NOMO-1 (cell line): Measurements from ENCODE around the gene ADGRL3.

Experiments used
- DNase-seq, 2 experiments: peaks; one replicate each; lab custom pipeline; 2025; ENCODE audit not compliant: unreplicated experiment in 2 of 2; lab: John Stamatoyannopoulos, UW

ADGRL3 gene

DNA sequence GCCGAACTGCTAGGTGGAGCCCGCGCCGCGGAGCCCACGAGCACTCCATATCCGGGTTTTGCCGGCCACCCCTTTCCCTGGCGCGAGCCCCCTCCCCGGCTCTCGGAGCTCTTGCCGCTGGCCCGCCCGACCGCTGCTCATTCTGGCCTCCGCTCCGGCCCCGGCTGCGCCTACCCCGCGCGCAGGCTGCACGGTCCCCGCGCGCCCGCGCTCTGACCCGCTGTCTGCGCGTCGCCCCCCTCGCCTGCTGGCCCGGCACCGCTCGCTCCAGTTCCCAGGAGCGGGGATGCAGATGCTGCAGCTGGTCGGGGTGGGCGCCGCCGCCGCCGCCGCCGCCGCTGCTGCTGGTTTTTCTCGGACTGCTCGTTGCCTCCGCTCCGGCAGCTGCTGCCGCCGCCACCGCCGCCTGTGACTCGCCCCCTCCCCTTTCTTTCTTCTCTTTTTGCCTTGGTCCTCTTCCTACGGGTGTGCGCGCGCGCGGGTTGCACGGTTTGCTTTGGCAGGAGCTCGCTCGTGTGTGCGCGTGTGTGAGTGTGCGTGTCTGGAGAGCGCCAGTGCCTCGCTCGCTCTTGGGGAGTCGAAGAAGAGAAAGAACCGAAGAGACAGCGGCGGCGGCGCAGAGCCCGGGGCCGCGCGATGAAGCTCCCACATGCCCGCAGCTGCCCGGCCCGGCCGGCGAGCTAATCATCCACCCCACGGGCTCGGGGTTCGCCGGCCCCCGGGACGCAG, at the start of gene ADGRL3:
Gene ADGRL3, plus strand, starts transcription at position 140 of the 729 bp plus-strand sequence.
- no peak for DNase-seq

DNA sequence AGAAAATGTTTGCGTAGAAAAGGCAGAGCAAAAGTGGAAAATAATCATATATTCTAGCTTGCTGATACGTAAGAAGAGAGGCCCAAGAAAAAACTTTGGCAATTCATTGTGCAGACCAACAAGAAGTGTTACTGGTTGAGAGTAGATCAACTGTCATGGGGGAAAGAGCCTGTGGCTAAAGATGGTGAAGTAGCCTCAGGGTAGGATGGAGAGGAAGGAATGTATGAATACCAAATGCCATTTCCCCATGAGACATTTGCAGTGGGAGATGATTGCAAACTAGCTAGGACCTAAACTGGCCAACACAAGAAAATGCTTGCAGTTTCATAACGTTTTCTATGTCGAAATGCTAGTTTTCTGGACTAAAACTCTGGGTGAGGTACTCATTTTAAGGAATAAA, 47.7 kb upstream of the ADGRL3 start:
- DNase-seq, result no peak

DNA sequence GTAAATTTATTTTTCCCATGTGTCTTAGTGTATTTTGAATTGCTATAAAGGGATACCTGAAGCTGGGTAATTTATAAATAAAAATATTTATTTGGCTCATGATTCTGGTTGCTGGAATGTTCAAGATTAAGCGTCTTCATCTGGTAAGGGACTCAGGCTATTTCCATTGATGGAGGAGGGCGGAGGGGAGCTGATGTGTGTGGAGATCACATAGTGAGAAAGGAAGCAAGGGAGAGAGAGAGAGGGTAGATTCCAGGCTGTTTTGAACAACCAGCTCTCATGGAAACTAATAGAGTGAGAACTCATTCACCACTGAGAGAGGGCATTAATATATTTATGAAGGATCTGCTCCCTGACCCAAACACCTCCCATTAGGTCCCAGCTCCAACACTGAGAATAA, 39.6 kb upstream of the ADGRL3 start:
- DNase-seq, result no peak

DNA sequence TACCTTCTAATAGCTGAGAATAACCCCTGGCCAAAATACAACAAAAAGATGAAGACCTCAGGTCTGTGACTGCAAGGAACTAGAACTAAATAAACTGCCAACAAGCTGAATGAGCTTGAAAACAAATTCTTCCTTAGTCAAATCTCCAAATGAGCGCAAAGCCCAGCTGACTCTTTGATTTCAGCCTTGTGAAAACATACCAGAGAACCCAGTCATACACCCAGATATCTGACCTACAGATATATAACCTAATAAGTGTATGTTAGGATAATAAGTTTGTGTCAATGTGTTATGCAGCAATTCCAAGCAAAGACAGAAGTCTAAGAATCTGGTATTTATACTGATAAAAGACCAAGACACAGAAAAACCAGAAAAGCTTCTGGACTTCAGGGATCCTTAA, 38.0 kb upstream of the ADGRL3 start:
- DNase-seq, result no peak

DNA sequence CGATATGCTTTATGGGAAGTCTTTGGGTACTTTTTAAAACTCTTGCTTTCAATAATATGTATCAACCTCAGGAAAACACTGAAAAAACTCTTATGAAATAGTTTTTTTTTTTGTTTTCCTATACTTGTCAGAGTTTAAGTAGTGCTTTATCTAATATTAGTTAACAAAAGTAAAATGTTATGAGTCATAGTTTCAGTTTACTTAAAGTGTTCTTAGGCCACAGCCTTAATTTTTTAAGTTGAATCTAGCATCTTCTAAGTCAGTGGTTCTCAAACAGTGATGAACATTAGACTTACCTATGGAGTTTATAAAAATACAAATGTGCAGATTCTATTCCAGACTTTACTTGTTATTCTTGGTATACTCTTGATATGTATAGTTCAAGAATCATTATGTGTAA, 26.3 kb upstream of the ADGRL3 start:
- DNase-seq, result no peak

DNA sequence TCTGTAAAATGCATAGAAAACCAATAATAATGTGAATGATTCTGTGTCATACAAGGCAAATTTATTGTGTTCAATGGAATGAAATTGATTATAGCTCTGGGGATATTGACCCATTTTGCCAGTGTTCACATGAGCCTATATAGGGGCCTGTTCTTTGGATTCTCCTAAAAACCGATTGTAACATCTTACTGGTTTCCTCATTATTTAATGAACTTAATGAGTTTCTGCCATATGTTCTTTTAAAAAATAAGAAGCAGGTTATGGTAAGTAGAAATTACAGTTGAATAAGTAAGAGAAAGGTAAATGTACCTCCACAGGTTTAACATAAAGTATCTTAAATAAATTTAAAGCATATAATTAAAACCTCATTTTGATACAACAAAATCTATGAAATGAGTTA, 24.6 kb upstream of the ADGRL3 start:
- no peak for DNase-seq

DNA sequence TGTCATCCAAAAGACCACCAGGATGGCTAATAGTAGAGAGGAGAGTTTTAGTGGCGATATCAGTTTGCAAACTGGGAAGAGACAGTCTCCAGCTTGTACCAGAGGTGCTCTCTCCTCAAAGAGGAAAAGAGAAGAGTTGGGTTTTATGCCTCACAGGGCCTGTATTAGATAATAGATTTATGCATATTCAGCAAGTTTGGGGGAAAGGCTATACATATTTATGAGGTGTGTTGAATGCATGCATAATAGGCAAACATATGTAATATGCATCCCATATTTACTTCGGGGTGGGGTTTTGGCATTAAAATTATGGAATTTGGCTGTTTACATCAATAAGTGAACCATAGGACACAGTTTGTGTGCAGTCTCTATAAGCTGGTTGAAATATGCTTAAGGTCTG, 22.8 kb upstream of the ADGRL3 start:
- no peak for DNase-seq

DNA sequence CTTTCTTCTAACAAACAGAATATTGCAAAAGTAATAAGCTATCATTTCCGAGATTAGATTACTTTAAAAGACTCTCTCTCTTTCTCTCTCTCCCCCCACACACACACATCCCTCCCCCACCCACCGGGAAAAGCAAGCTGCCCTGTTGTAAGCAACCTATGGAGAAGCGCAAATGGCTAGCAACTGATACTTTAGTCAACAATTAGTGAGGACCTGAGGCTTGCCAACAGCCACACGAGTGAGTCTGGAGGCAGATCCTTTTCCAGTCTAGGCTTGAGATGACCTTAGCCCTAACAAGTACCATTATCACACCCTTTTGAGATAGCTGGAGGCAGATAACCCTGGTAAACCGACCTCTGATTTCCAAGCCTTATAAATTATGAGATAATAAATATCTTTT, 19.7 kb upstream of the ADGRL3 start:
- DNase-seq, result no peak

DNA sequence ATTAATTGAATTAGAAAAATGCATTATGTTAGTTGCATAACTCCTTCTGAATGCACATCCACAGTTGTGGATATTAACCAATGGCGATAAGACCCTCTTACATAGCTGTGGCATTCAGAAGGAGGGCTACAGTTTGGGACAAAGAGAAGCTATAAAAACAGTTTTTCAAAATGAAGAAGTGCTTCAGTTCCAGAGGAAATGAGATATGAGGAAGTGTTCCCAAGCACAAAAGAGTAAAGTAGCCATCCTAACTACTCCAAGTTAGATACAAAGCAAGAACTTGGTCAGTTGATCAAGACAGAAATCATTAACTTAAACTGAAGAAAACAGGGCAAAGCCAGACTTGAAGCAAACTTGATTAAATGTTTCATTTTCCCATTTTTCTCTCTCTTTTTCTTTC, 17.2 kb upstream of the ADGRL3 start:
- peak in 1 of 2 experiments; percentile 45 for DNase-seq

DNA sequence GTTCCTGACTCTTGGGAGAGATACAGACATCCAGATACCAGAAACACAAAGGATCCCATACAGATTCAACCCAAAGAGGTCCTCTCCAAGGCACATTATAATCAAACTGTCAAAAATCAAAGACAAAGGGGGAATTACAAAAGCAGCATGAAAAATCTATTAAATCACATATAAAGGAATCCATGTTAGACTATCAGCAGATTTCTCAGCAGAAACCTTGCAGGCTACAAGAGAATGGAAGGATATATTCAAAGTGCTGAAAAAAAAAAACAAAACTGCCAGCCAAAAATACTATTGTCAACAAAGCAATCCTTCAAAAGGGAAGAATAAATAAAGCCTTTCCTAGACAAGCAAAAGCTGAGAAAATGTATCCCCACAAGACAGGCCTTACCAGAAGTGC, 14.8 kb upstream of the ADGRL3 start:
- no peak for DNase-seq

DNA sequence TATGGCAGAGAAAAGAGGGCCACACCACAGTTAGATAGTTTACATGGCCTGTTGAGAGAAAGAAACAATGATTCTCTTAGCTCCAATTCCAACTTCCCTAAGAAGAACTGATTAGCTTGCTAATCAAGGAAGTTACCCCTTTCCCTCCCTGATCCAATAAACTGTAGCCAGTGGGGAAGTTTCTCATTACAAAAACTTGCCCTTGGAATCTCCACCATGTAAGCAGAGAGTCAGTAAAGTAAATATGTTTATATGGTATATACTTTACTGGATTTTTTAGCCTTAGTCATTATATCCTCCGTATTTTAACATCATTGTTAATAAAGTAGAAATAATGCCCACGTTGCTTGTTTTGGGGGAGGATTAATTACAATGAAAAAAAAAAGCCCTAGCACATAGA, 7.7 kb upstream of the ADGRL3 start:
- DNase-seq, result no peak

DNA sequence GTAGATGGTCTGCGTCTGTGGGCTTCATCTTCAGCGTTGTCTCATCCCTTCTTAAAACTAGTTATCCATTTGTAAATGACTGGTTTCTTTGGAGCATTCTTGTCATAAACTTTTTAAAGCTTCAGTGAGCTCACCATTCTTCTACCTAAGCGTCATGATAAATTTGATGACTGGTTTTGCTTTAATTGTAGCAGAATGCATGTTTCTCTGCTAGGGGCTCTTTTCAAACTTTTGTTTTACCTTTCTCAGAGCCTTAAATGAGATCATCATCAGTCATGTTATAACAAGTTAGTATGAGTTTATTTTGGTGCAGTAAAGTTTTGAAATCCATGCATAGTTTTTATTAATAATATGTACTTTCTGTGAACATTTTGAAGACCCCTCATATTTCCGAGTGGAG, 6.3 kb upstream of the ADGRL3 start:
- no peak for DNase-seq

DNA sequence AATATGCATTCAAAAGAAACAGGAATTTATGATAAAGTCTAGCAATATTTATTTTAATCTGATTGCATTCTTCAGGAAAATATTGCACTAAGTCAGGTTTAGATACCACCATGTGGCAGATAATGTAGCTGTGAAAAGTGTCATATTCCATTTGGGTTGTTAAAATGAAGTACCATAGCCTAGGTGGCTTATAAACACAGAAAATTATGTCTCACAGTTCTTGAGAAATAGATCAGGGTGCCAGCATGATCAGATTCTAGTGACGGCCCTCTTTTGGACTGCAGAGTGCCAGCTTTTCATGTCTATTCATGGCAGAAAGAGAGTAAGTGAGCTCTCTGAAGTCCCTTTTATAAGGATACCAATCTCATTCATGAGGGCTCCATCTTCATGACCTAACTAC, 5.6 kb upstream of the ADGRL3 start:
- no peak for DNase-seq

DNA sequence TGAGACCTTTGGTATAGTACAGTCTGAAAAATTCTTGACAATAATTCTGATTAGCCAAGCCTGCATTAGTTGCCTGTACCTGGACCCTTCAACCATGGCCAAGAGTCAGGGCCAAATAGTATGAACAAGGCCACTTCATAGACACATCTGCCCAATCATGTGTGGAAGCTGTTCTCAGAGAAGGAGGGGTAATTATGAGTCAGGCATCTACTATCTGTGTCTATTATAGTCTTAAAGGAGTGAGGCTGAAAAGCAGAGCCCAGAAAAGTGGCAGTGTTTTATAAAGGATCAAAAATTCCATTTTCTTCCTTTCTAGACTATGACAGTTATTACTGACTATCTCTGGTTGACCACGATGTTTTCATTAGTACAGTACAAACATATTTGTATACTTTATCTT, 5.0 kb upstream of the ADGRL3 start:
- no peak for DNase-seq

DNA sequence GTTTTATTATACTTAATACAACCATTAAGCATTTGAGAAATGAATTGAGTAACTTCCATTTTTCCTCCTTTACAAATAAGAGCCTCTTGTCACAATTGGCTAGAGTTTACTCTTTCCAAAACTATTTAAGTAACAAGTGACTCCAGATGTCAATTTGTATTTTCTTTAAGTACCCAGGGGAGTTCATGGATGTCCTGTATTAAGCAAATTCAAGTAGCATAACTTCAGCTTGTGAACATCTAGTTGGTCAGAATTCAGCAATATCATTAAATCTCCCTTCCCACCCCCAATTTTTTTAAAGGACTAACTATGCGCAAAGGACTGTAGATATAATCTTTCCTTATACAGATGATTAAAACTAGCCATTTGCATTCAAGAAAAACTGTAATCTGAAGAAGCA, 1.4 kb upstream of the ADGRL3 start:
- DNase-seq, result no peak

DNA sequence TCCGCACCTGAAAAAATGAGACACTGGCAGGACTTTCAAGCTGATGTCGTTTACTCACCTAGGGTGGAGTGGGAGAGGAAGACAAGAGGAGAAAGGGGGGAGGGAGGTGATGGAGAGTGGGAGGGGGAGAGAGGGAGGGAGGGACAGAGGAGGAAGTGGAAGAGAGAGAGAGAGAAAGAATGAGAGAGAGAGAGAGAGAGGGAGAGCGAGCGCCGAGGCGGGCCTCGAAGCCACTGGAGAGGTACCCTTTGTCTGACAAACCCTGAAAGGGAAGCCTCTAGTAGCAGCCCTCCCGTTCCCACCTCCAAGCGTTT, 296 bp upstream of the ADGRL3 start:
- DNase-seq, result no peak

DNA sequence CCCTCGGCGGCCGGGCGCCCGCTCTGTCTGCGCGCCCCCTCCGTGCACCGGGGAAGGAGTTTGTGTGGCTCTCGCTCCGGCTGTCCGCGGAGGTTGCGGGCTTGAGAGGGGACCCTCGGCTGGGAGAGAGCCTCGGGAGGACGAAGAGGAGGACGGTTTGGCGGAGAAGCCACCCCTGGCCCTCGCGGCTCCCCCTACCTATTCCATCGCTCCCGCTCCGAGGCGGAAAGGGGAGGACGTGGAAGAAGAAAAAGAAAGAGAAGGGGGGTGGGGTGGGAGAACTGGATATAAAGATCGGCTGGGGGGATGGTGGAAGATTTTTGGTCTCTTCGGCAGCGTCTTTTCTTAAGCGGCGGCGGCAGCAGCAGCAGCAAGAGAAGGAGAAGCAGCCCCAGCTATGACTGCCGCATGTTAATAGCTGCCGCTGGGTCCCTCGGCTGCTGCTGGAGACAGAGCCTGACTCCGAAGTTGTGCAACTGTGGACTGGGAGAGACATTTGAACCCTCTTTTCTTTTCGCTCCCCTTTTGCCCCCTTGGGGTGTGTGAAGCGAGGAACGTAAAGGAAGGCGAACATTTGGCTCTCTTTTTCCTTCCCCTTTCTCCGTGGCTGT, 895 bp downstream of the ADGRL3 start:
- DNase-seq, result peak in 1 of 2 experiments; percentile 11

DNA sequence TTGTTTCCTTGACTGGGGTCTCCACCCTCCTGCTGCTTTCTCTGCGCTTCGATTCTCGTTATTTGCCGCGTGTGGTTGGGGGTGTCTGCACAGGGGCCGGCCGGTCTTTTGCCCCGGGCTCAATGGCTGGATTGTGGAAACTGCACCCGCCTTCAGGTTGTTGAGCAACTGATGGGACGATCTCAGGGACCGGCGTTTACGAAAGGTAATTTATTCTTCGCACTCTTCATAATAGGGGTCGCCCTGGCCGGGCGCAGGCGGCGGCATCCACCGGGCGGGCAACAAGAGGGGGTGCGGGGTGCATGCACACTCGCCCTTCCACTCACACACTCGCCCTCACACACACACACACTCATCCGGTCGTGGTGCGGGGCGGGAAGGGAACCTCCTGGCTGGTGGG, 1.4 kb downstream of the ADGRL3 start:
- no peak for DNase-seq

DNA sequence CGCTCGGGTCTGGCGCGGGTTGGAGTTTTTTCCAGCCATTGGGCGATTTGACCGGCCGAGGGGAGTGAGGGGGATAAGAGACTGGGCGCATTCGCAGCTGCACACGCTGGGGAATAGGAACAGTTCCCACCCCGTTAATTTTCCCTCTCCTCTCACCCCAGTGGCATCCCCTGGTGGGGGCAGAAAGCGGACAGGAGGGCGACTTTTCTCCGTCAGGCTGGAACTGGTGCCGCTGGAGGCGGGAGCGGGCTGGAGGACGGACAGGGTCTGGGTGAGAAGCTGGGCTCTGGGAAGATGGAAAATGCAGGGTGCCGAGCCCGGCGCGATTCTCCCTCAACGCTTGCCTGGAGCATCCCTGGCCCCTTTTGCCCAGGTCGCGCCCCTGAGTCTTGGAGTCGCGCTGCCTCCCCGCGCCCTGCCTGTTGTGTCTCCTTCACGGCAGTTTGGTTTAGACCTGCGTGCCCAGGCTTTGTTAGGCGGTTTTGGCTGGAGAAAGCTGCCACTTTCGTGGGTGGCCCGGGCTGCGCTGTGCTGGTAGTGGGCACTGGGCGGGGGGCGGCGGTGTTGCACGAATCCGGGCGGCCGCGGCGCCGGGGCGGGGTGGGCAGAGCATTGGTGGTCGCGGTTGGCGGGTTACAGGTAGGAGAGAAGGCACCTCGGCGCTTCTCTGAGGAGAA, 2.0 kb downstream of the ADGRL3 start:
- no peak for DNase-seq

DNA sequence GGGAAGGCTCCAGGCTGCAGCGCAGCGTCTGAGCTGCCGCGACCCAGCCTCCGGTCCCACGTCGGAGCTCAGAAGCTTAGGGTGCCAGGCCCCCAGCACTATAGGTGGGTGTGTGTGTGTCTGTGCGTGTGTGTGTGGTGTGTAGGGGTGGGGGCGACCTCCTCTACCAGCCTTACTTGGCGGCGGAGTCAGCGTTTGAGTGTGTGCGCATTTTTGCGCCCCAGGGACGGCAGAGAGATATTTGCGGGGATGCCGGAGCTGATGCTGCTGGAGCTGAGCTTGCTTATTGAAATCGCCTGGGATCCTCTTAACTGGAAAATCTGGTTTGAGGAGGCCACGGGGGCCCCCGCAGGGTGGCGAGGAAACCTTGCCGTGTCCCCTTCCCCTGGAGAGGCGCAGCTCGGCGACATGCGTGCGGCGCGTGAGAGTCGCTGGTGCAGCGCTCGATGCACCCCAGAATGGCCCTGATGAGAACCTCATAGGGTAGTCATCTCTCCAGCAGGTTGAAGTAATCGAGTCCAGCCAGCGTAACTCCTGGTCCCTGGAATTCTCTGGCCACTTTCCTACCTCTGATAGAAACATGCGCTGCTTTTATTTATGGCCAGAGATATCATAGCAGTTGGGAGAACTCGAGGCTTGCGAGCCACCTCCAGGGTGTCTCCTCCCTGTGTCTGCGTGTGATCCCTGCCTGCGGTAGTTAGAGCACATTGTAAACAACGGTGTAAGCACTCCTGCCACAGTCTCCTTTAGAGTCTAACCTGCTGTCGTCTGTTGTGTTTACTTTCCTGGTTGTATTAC, 2.7 kb downstream of the ADGRL3 start:
- no peak for DNase-seq

DNA sequence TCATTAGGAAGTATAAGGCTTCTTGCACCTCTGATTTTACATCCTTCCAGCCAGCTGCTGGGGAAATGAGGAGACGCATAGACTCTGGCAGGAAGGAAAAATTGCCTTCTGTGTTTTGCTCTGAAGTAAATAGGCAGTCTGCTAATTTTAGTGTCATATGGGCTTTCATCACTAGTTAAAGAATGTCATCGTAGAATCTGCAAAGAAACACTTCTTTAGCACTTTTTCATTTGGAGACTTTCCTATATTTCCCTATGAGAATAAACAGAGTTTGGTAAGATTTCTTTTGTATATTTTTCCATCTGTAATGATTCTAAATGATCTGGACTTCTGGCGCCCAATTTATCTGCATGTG, 3.3 kb downstream of the ADGRL3 start:
- no peak for DNase-seq
